Medulla oblongata (tissue), 1 donor: ENCODE measurements around the gene SLC2A10.
A peak's percentile ranks its signal among the peaks of the same experiment; 100 is the strongest.

Experiments used
- DNase-seq: peaks from one replicate; pipeline ENCODE4 v3.0.0-alpha.2; 2015; ENCODE audit errors: extremely low spot score

SLC2A10 gene

GRCh38 chr20:46735436-46735835 lies 26.0 kb downstream of the SLC2A10 start:
- DNase-seq: no peak

- DNase-seq: no peak
Measured at GRCh38 chr20:46739431-46740213, 30.2 kb downstream of the SLC2A10 start.

GRCh38 chr20:46740214-46740609 lies 30.8 kb downstream of the SLC2A10 start:
- no peak for DNase-seq

DNA sequence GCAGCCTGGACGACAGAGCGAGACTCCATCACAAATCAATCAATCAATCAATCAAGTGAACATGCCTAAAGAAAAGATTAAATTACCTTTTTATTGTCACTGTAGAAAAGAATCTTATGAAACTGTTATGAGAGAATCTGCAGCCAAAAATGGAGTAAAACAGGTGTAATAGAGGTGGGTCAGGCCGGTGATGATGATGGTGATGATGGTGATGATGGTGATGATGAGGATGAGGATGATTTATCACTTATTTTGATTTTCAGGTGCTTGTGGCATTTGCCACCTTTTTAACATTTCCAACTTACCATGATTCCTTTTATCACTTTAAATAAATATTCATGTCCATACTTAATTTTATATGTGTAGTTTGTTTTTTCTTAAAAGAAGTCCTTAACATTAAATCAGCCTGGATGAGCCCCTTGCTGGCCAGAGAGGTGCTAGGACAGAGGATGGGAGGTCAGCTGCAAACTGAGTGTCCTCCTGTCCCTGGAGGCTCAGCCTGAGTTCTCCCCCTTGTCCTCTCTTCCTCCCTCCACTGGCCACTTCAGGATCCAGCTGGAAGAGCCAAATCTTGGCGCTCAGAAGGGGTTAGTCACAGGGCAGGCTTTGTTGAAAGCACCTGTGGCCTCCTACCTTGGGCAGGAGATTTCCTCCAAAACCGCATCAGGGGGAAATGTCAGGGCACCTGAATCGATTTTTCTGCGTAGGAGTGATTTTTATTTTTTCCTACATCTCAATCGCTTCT lies 32.6 kb downstream of the SLC2A10 start:
- no peak for DNase-seq

DNA sequence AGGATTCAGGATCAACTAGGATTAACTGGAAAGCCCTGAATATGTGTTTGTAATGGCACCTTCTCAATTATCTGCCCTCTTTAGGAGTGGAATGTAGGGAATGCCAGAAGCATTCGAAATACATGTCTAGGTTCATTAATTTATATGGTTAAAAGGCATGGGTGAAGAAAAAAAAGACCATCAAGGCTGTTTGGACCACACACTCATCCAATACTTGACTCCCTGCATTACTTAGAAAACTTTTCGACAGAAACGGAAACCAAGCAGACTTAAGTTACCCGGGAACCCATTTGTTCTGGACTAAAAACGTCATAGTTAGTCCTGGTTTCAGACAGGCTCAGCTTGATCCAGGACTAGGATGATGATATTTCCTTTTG lies 33.2 kb downstream of the SLC2A10 start:
- DNase-seq: no peak

DNA sequence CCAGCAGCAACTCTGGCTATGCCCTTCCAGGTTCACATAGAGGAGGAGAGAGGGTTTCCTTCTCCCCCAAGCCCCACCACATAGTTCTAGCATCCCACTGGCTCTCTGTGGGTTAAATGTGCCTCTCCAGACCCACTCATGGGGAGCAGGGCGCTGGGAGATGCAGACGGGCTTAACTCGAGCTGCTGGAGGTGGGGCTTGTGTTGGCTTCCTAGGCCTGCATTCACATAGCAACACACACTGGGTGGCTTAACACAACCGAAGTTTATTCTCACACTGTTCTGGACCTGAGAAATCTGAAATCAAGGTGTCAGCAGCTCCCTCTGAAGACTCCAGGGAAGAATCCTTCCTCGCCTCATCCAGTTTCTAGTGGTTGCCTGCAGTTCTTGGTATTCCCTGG lies 33.6 kb downstream of the SLC2A10 start:
- no peak for DNase-seq

DNA sequence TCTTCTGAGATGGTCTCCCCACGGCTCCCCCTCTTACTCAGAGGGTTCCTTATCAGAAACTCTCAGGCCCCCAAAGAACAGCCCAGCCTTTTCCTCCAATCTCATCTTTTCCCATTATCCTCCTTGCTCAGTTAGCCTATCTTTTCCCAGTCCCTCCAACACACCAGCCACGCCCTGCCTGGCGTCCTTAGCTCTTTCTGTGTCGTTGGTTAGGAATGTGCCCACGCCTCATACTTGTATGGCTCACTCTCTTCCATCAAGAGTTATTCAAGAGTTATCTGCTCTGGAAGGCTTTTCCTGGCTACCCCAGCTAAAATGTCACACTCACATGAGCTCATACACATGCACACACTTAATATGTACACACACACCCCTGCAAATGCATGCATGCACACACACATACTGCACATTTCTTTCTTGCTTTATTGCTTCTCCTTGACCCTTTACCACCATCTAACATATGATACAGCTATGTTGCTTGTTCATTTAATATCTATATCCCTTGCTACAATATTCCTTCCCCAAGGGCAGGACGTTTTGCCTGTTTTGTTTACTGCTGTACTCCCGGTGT lies 37.6 kb downstream of the SLC2A10 start:
- no peak for DNase-seq

DNA sequence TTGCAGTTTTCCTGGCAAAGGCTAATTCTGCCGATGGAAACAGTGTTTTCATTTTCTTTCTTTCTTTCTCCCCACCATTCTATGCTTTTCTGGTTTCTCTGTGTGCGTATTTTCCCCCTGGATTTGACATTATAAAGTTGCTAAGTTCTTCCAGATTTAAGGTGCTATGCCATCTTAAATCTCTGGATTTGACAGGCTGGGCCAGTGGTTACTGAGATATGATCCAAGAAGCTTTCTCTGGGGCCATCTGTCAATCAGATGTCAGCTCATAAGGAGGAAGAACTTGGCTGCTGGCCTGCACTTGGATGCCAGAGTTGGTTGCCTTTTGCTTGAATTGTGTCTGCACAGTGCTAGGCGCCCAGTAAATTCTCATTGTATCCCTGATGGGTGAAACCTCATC lies 39.7 kb downstream of the SLC2A10 start:
- no peak for DNase-seq

- DNase-seq: no peak
Measured at GRCh38 chr20:46751856-46752255, 42.4 kb downstream of the SLC2A10 start.

DNA sequence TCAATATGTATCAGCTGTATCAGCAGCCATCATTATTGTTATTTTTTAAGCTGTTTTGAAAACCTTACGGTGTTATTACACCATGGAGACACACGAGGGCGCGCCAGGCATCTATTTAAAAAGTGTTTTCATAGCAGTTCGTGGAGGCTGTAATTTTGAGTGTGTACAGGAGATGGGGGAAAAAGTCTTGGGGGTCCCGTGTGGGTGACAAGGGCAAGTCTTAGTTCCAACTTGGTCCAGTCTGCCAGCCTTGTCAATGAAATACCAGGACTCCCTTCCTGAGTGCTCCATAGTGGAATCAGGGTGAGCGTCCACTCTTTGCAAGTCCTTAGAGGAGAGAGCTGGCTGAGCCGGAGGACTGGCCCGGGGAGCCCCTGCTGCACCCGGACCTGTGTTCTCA lies 43.3 kb downstream of the SLC2A10 start:
- peak; percentile 67 for DNase-seq

GRCh38 chr20:46755483-46756413 lies 46.3 kb downstream of the SLC2A10 start:
- DNase-seq: no peak

DNA sequence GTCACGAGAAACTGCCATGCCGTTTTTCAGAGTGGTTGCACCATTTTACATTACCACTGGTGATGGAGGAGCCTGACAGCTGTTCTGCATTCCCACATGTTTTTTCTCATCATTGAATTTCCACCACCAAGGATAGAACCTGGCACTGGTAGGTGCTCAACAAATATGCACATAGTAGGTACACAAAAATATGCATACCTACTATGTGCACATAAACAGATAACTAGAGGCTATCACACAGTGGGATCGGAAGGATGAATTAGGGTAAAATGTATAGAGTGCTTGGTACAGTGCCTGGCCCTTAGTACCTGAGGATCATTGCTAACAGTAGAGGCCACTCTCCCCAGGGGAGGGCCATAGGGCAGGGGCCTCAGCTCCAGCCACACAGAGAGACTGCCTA lies 47.0 kb downstream of the SLC2A10 start:
- DNase-seq: no peak

DNA sequence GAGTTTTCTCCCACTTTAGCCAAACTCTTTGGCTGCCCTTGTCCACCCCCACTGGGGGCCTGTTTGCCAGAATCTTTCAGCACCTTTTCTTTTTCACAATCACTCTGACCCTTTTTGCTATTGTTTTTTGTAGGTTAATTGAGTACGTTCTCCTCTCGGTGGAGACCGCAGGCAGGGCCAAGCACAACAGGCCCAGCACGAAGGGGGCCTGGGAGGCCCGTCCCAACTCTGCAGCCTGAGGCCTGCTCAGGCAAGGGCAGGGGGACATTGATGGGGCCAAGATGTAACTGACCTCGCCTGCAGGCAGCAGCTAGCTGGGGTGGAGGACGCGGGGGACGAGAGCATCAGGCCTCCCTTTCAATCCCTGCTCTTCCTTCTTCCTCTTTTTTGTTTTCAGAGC lies 47.7 kb downstream of the SLC2A10 start:
- no peak for DNase-seq

DNA sequence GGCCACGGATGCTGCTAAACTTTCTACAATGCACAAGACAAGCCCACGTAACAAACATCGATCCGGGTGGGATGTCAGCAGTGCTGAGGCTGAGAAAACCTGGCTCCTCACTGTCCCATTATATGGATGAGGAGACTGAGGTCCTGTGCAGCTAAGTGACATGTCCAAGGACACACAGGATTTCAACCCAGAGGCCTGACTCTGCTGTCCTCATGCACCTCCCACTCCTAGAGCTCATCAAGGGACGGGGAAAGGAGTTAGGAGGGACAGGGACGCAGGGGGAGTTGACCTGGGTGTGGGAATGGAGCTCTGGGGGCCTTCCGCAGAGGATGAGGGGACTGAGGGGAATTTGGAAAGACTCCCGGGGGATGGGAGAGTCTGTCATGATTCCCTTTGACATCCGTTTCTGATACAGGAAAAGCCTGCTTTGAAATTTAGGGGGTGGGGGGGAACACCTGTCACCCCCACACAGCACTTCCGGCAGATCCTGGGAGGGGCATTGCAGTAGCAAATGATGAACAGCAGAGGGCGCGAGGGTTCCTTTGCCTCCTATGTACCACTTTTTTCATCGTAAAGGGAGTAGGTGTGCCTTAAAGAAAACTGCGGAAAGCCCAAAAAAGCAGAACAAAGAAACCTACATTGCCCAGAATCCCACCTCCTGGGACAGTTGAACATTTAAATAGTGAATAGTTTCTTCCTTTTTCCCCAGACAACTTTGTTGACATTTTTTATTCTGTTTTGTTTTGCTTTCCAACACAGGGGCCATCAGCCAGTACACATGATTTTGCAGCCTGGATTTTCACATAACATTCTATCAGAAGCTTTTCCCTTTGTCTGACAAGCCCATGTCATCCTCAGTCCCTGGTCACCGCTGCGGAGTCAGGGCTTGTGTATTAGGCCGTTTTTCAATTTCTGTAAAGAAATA lies 48.6 kb downstream of the SLC2A10 start:
- peak; percentile 66 for DNase-seq

- DNase-seq: no peak
Measured at GRCh38 chr20:46758929-46759669, 49.6 kb downstream of the SLC2A10 start.

DNA sequence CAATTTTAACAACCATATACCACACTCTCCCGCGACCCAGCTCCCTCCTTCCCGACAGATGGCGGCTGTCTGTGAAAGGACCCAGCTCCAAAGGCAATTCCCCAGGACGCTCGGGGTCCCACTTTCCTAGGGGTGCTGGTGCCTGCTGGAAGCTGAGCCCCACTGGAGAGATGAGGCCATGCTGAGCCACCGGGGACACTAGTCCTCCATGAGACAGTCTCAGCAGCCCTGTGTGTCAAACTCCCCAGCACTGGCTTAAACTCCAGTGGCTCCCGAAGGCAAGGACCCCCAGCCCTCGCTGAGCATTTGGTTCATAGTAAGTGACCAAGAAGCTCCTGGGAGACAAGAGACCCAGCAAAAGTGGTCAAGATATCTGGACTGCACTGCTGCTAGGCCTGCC lies 52.1 kb downstream of the SLC2A10 start:
- no peak for DNase-seq

GRCh38 chr20:46764068-46764467 lies 54.6 kb downstream of the SLC2A10 start:
- no peak for DNase-seq

DNA sequence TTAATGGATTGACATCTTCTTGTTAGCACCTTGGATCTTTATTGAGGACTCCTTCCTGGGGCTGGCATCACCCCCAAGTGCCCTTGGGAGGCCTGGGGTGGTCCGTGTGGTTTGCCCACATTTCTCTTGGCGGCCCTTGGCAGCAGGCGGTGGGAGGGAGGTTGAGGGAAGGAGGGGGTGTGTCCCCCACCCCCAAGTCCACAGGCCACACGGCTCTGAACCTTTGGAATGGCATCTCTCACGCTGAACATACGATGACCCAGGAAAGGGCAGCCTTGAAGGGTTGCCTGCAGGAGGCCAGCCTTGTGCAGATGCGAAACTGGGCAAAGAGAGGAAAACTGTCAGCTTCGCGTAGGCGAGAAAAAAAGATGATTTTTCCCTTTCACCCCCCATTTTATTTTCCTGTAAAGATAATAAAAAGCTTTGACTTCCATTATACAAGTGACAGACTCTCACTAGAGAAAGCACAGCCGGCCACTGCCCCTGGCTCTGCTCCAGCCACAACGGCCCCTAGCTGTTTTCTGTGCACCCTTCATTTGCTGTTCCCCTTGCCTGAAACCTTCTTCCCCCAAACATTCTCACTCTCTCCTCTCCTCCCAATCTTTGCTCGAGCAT lies 56.2 kb downstream of the SLC2A10 start:
- no peak for DNase-seq

GRCh38 chr20:46767127-46767761 lies 57.8 kb downstream of the SLC2A10 start:
- no peak for DNase-seq
